SK-N-SH treated with all-trans-retinoic acid at 6 μM for 48 hours (cell line): ENCODE results near the gene CALML6.

ENCODE experiments used
- CSRNP3 ChIP-seq: fragments of 250-450 bp; sonication (Bioruptor Pico); IDR thresholded peaks from 2 replicates; pipeline ENCODE4 v1.5.1; 2021; ENCODE audit warnings: mild to moderate bottlenecking, moderate library complexity
- GLIS3 ChIP-seq: fragments of 250-450 bp; sonication (Bioruptor Pico); IDR thresholded peaks from 2 replicates; pipeline ENCODE4 v1.5.0; 2020; ENCODE audit warnings: mild to moderate bottlenecking, moderate library complexity
- RARB ChIP-seq: fragments of 250-450 bp; sonication (Bioruptor Pico); IDR thresholded peaks from 2 replicates; pipeline ENCODE4 v1.8.0; 2021; ENCODE audit warnings: mild to moderate bottlenecking, moderate library complexity
- ZFP3 ChIP-seq: fragments of 250-450 bp; sonication (Bioruptor Pico); IDR thresholded peaks from 2 replicates; pipeline ENCODE4 v1.5.0; 2020; ENCODE audit warnings: mild to moderate bottlenecking, moderate library complexity

DNA sequence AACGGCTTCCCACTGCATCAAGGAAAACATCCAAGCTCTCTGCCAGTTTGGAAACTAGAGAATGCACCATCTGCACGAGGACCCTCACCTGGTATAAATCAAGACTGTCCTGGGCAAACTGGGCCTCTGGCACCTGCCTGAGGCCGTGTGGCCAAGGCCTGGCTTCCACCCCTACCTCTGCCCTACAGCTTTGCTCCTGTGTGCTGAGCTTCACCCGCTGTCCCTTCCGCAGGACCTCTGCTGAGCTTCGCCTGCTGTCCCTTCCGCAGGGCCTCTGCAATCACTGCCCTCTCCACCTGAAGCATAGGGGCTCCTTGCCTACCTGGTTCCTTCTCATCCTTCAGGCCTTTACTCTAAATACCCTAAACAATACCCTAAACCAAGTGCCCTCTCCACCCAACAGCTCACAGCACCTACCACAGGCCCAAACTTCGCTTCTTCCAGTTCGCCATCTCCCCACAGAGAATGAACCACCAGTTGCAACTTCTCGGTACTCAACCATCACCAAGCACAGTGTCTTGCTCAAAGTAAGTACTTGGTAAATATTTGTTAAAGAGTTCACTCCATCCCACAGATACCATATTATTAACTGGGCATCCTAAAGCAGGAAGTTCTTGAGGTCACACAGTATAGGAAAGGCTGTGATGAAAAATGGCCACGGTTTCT is 42.6 kb upstream of the CALML6 start:
- TF ChIP-seq CSRNP3 (CRISPR knock-in tag) (no peak), ZFP3 (CRISPR knock-in tag) (no peak), GLIS3 (no peak), RARB (CRISPR knock-in tag) (no peak)
